AG04449 (cell line): ENCODE results near the gene SH2D2A.

Source experiments
- CTCF ChIA-PET: fragments of 350-600 bp; formaldehyde crosslinking; extraction: SDS; loops from one replicate; lab custom pipeline; 2021; ENCODE audit warnings: antibody characterized with exemption; lab: Yijun Ruan, JAX
- POLR2A ChIA-PET: fragments of 400-600, 350-600 bp; formaldehyde crosslinking; extraction: SDS; loops from one replicate; lab custom pipeline; 2020; ENCODE audit warnings: antibody characterized with exemption, inconsistent platforms; lab: Yijun Ruan, JAX
- DNase-seq: peaks from one replicate; pipeline ENCODE4 v3.0.0-alpha.2; 2010; ENCODE audit warnings: low read depth, low spot score
- H3K4me3 ChIP-seq: 2 replicates; pipeline ENCODE4 v1.5.1; 2011; ENCODE audit warnings: low read depth, mild to moderate bottlenecking, control low read depth, low read length
- CTCF ChIP-seq: IDR thresholded peaks from one replicate; pipeline ENCODE4 v1.5.1; 2011; ENCODE audit warnings: mild to moderate bottlenecking, moderate library complexity, low read length, control low read depth, inconsistent platforms; ENCODE audit not compliant: insufficient read depth; ENCODE audit errors: missing control alignments

The SH2D2A gene

GRCh38 chr1:156852418-156852874 lies 35.8 kb upstream of the SH2D2A start:
- DNase-seq = no peak
- no peak overlapping the region for H3K4me3 ChIP-seq
- CTCF ChIA-PET = interaction anchor here (0.9 to 16.4 kb wide), 11 partner anchors 14 to 127 kb away, joined by 3 to 175 read pairs (median 4); partner anchors contain the start of gene PEAR1
- POLR2A ChIA-PET = interaction anchor here (1.5 kb wide), 1 partner anchor 51 kb away, joined by 4 read pairs; no protein-coding TSS in a partner anchor
- no peak for TF ChIP-seq CTCF

- no peak overlapping the region for H3K4me3 ChIP-seq
- TF ChIP-seq CTCF = no peak
- ChIA-PET POLR2A (no interaction called here), CTCF (interaction anchor here (1.1 to 16.4 kb wide), 8 partner anchors 11 to 125 kb away, joined by 3 to 175 read pairs (median 6); partner anchors contain the start of gene PEAR1)
- DNase-seq = no peak
Measured at GRCh38 chr1:156851779-156852417, 35.2 kb upstream of the SH2D2A start.

GRCh38 chr1:156849151-156849496 lies 32.5 kb upstream of the SH2D2A start:
- no peak for DNase-seq
- ChIA-PET POLR2A (no interaction called here), CTCF (interaction anchor here (1.2 to 6.6 kb wide), 8 partner anchors 8 to 160 kb away, joined by 3 to 69 read pairs (median 4); partner anchors contain the start of genes INSRR and NTRK1)
- no peak overlapping the region for H3K4me3 ChIP-seq
- no peak for TF ChIP-seq CTCF

GRCh38 chr1:156848461-156849150 lies 32.0 kb upstream of the SH2D2A start:
- no peak for DNase-seq
- CTCF ChIA-PET = interaction anchor here (1.2 to 6.6 kb wide), 9 partner anchors 8 to 159 kb away, joined by 3 to 69 read pairs (median 4); partner anchors contain the start of genes INSRR and NTRK1
- no peak for TF ChIP-seq CTCF
- no peak overlapping the region for H3K4me3 ChIP-seq
- POLR2A ChIA-PET = no interaction called here

GRCh38 chr1:156847591-156848460 lies 31.2 kb upstream of the SH2D2A start:
- DNase-seq = no peak
- ChIA-PET CTCF (interaction anchor here (1.2 to 6.6 kb wide), 9 partner anchors 8 to 158 kb away, joined by 3 to 69 read pairs (median 4); partner anchors contain the start of genes INSRR and NTRK1), POLR2A (no interaction called here)
- no peak for TF ChIP-seq CTCF
- no peak overlapping the region for H3K4me3 ChIP-seq
